HG02840 (cell line): ENCODE data around the gene TMEM208.
A peak's percentile ranks its signal among the peaks of the same experiment; 100 is the strongest.

Experiments
- ATAC-seq: cut with Tn5 transposase; IDR thresholded peaks from one replicate; pipeline ENCODE4 v1.9.1; 2021; ENCODE audit warnings: mild to moderate bottlenecking, moderate library complexity, moderate number of reproducible peaks; ENCODE audit not compliant: unreplicated experiment, low FRiP score

Gene TMEM208

GRCh38 chr16:67226804-67227566 lies at the start of gene TMEM208:
Gene TMEM208 (plus strand): TSS chr16:67227130. CDS start chr16:67227219, 89 bp downstream.
- peak; percentile 93 for ATAC-seq

- ATAC-seq, result no peak
Observed at GRCh38 chr16:67177743-67178699, 48.9 kb upstream of the TMEM208 start.

- no peak for ATAC-seq
Observed at GRCh38 chr16:67179421-67180080, 47.4 kb upstream of the TMEM208 start.

GRCh38 chr16:67180166-67180565 lies 46.8 kb upstream of the TMEM208 start:
- no peak for ATAC-seq

- no peak for ATAC-seq
Observed at GRCh38 chr16:67181346-67181745, 45.6 kb upstream of the TMEM208 start.

- ATAC-seq, result no peak
Observed at GRCh38 chr16:67182288-67182687, 44.6 kb upstream of the TMEM208 start.

GRCh38 chr16:67183284-67183626 lies 43.7 kb upstream of the TMEM208 start:
- peak; percentile 3 for ATAC-seq

GRCh38 chr16:67183627-67184452 lies 43.1 kb upstream of the TMEM208 start, which contains the start of gene MATCAP1:
Gene MATCAP1 (minus strand): TSS chr16:67183963. CDS start chr16:67180610, 3,353 bp downstream.
- peak; percentile 92 for ATAC-seq

- peak; percentile 3 for ATAC-seq
Observed at GRCh38 chr16:67184453-67184994, 42.4 kb upstream of the TMEM208 start.

GRCh38 chr16:67184995-67185650 lies 41.8 kb upstream of the TMEM208 start:
- ATAC-seq, result no peak

GRCh38 chr16:67185651-67186134 lies 41.2 kb upstream of the TMEM208 start:
- no peak for ATAC-seq

GRCh38 chr16:67186550-67186950 lies 40.4 kb upstream of the TMEM208 start:
- no peak for ATAC-seq

- no peak for ATAC-seq
Observed at GRCh38 chr16:67187175-67187890, 39.6 kb upstream of the TMEM208 start.

GRCh38 chr16:67188323-67188722 lies 38.6 kb upstream of the TMEM208 start:
- ATAC-seq, result no peak

GRCh38 chr16:67188798-67189197 lies 38.1 kb upstream of the TMEM208 start:
- no peak for ATAC-seq

- ATAC-seq, result no peak
Observed at GRCh38 chr16:67190041-67190440, 36.9 kb upstream of the TMEM208 start, which contains the start of gene EXOC3L1. Gene EXOC3L1 (minus strand): TSS chr16:67190136. CDS start chr16:67189676, 460 bp downstream.

GRCh38 chr16:67190448-67191399 lies 36.2 kb upstream of the TMEM208 start:
- no peak for ATAC-seq
